Neural cell (in vitro differentiated cells): ENCODE results near the gene ZSCAN31. TPM values are rescaled to one million over a fixed set of nuclear protein-coding genes. Genes with fewer than 3 reads are reported as not detected.

ENCODE experiments used
- H2AFZ ChIP-seq: fragments of 200-600, 300-800 bp; sonication (generic), shearing (Covaris generic); 2 replicates; pipeline ENCODE4 v1.6.0; 2014; ENCODE audit warnings: low read depth, mild to moderate bottlenecking, antibody characterized with exemption, low read length, moderate library complexity
- H3F3A ChIP-seq: fragments of 200-600 bp; shearing (Covaris generic); 2 replicates; pipeline ENCODE4 v1.6.1; 2016; ENCODE audit warnings: mild to moderate bottlenecking, moderate library complexity, mixed read lengths, antibody characterized with exemption, low read length; ENCODE audit not compliant: insufficient read depth, poor library complexity, severe bottlenecking
- H3K27ac ChIP-seq: fragments of 200-600, 300-800 bp; sonication (generic), shearing (Covaris generic); 2 replicates; pipeline ENCODE4 v1.5.1; 2014; ENCODE audit warnings: mild to moderate bottlenecking, low read length, moderate library complexity
- H3K27me3 ChIP-seq: fragments of 300-800, 200-600 bp; sonication (generic), shearing (Covaris generic); 2 replicates; pipeline ENCODE4 v1.6.0; 2014; ENCODE audit warnings: mild to moderate bottlenecking, low read depth, low read length, moderate library complexity; ENCODE audit not compliant: insufficient read depth
- H3K36me3 ChIP-seq: fragments of 300-800, 200-600 bp; sonication (generic), shearing (Covaris generic); 2 replicates; pipeline ENCODE4 v1.5.1; 2014; ENCODE audit warnings: mild to moderate bottlenecking, antibody characterized with exemption, low read length, moderate library complexity; ENCODE audit not compliant: insufficient read depth
- H3K4me2 ChIP-seq: fragments of 300-800, 200-600 bp; sonication (generic), shearing (Covaris generic); 2 replicates; pipeline ENCODE4 v1.6.0; 2014; ENCODE audit warnings: mild to moderate bottlenecking, low read length
- H3K4me3 ChIP-seq: fragments of 300-800, 200-600 bp; sonication (generic), shearing (Covaris generic); 2 replicates; pipeline ENCODE4 v1.5.1; 2014; ENCODE audit warnings: mild to moderate bottlenecking, low read length, moderate library complexity
- H3K79me2 ChIP-seq: fragments of 200-600 bp; shearing (Covaris generic); replicated peaks from 2 replicates; pipeline ENCODE4 v1.6.0; 2014; ENCODE audit warnings: mild to moderate bottlenecking, low read length, moderate library complexity; ENCODE audit not compliant: insufficient read depth
- H3K9ac ChIP-seq: fragments of 300-800, 200-600 bp; sonication (generic), shearing (Covaris generic); 2 replicates; pipeline ENCODE4 v1.6.1; 2016; ENCODE audit warnings: mild to moderate bottlenecking, low read length, mixed read lengths
- H3K9me2 ChIP-seq: fragments of 200-600 bp; shearing (Covaris generic); 2 replicates; pipeline ENCODE4 v1.6.1; 2016; ENCODE audit warnings: mild to moderate bottlenecking, low read length, mixed read lengths; ENCODE audit not compliant: insufficient read depth
- H3K9me3 ChIP-seq: fragments of 200-600, 300-800 bp; sonication (generic), shearing (Covaris generic); 2 replicates; pipeline ENCODE4 v1.6.1; 2016; ENCODE audit warnings: mild to moderate bottlenecking, mixed run types, low read length, moderate library complexity, mixed read lengths
- H4K20me1 ChIP-seq: fragments of 200-600 bp; shearing (Covaris generic); 2 replicates; pipeline ENCODE4 v1.6.1; 2016; ENCODE audit warnings: mild to moderate bottlenecking, mixed run types; ENCODE audit not compliant: insufficient read depth
- EP300 ChIP-seq: fragments of 450-650 bp; conservative IDR thresholded peaks from 2 replicates; pipeline ENCODE4 v1.6.1; 2014; ENCODE audit warnings: antibody characterized with exemption, mild to moderate bottlenecking, moderate library complexity; ENCODE audit not compliant: poor library complexity, severe bottlenecking
- EZH2 ChIP-seq: fragments of 200-600, 300-800 bp; shearing (Covaris generic), sonication (generic); IDR thresholded peaks from 2 replicates; pipeline ENCODE4 v1.6.1; 2014; ENCODE audit warnings: antibody characterized with exemption, low read length, borderline replicate concordance, mild to moderate bottlenecking; ENCODE audit not compliant: insufficient read depth, poor library complexity, severe bottlenecking
- MXI1 ChIP-seq: fragments of 450-650 bp; conservative IDR thresholded peaks from 2 replicates; pipeline ENCODE4 v1.6.1; 2014; ENCODE audit warnings: antibody characterized with exemption, mild to moderate bottlenecking; ENCODE audit not compliant: poor library complexity, severe bottlenecking
- POLR2AphosphoS5 ChIP-seq: IDR thresholded peaks from 2 replicates; pipeline ENCODE4 v1.6.1; 2012
- RAD21 ChIP-seq: fragments of 450-650 bp; conservative IDR thresholded peaks from 2 replicates; pipeline ENCODE4 v1.6.1; 2014; ENCODE audit warnings: antibody characterized with exemption, mild to moderate bottlenecking, moderate library complexity
- REST ChIP-seq: IDR thresholded peaks from 2 replicates; pipeline ENCODE4 v1.6.1; 2012; ENCODE audit warnings: borderline replicate concordance
- SMC3 ChIP-seq: fragments of 450-650 bp; conservative IDR thresholded peaks from 2 replicates; pipeline ENCODE4 v1.6.1; 2014; ENCODE audit warnings: antibody characterized with exemption, mild to moderate bottlenecking, moderate library complexity; ENCODE audit not compliant: poor library complexity
- TAF1 ChIP-seq: IDR thresholded peaks from 2 replicates; pipeline ENCODE4 v1.6.1; 2012; ENCODE audit warnings: low read depth
- polyA plus RNA-seq: library from polyadenylated mRNA; depleted of rRNA; stranded (reverse); fragments of >200 nt; gene quantifications from 2 replicates; pipeline ENCODE4 v1.2.3, GENCODE V29; 2014
- TF ChIP-seq, protein P1 (sequence below): fragments of 450-650 bp; IDR thresholded peaks from 2 replicates; pipeline ENCODE4 v1.5.1; 2014; ENCODE audit warnings: antibody characterized with exemption, mild to moderate bottlenecking, moderate library complexity; ENCODE audit not compliant: poor library complexity, severe bottlenecking

Gene ZSCAN31
- polyA plus RNA-seq, 1 donor from 2014 or later: 2.6 TPM

DNA sequence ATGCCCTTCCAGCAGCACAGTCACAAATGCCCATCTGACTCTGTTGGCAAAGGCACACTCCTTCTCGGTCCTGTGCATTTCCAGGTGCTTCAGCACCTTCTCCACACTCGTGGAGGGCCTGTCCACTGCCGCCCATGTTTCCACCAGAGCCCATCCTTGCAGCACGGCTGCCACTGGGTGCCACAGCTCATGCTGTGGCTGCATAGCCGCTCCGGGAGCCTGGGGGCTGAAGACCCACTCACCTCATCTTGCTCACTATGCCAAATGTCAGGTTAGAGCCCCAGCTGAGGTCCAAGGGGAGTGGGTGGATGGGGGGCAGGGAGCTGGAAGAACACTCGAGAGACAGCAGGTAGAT lies 20.7 kb upstream of the ZSCAN31 start:
- no peaks in the 10 kb centered on the region for H3F3A ChIP-seq
- peak overlapping the region; percentile 55 for H3K4me3 ChIP-seq
- no peaks in the 10 kb centered on the region for H3K9me2 ChIP-seq
- H2AFZ ChIP-seq: no peak overlapping the region
- H3K36me3 ChIP-seq: no peaks in the 10 kb centered on the region
- H3K27ac ChIP-seq: no peak overlapping the region
- no peak for TF ChIP-seq EP300
- no peak for TF ChIP-seq POLR2AphosphoS5
- TF ChIP-seq EZH2: no peak
- no peak for TF ChIP-seq RAD21
- TF ChIP-seq, protein P1, sequence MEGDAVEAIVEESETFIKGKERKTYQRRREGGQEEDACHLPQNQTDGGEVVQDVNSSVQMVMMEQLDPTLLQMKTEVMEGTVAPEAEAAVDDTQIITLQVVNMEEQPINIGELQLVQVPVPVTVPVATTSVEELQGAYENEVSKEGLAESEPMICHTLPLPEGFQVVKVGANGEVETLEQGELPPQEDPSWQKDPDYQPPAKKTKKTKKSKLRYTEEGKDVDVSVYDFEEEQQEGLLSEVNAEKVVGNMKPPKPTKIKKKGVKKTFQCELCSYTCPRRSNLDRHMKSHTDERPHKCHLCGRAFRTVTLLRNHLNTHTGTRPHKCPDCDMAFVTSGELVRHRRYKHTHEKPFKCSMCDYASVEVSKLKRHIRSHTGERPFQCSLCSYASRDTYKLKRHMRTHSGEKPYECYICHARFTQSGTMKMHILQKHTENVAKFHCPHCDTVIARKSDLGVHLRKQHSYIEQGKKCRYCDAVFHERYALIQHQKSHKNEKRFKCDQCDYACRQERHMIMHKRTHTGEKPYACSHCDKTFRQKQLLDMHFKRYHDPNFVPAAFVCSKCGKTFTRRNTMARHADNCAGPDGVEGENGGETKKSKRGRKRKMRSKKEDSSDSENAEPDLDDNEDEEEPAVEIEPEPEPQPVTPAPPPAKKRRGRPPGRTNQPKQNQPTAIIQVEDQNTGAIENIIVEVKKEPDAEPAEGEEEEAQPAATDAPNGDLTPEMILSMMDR: no peak
- TF ChIP-seq SMC3: no peak
- no peak for TF ChIP-seq MXI1
- TF ChIP-seq REST: no peak
- no peak for TF ChIP-seq TAF1
- peaks cover 11% of the 10 kb centered on the region for H3K79me2 ChIP-seq
- H3K9me3 ChIP-seq: no peaks in the 10 kb centered on the region
- no peaks in the 10 kb centered on the region for H3K27me3 ChIP-seq
- no peak overlapping the region for H3K4me2 ChIP-seq
- H3K9ac ChIP-seq: peak overlapping the region; percentile 51
- H4K20me1 ChIP-seq: no peaks in the 10 kb centered on the region

- Histone ChIP-seq H3F3A (no peaks in the 10 kb centered on the region), H4K20me1 (no peaks in the 10 kb centered on the region), H3K27me3 (no peaks in the 10 kb centered on the region), H3K9me3 (no peaks in the 10 kb centered on the region), H3K9ac (peak overlapping the region; percentile 51), H3K9me2 (no peaks in the 10 kb centered on the region), H3K27ac (peak overlapping the region; percentile 48), H3K79me2 (peaks cover 17% of the 10 kb centered on the region), H3K4me2 (no peak overlapping the region), H3K4me3 (peak overlapping the region; percentile 55), H3K36me3 (no peaks in the 10 kb centered on the region), H2AFZ (no peak overlapping the region)
- TF ChIP-seq SMC3 (peak; percentile 84), RAD21 (peak; percentile 82), EP300 (no peak), TAF1 (no peak), POLR2AphosphoS5 (no peak), EZH2 (no peak), REST (no peak), MXI1 (peak; percentile 21)
- TF ChIP-seq, protein P1: peak; percentile 89
Observed at GRCh38 chr6:28355743-28356665, 20.1 kb upstream of the ZSCAN31 start.
